ACC112 (cell line): ENCODE data around the gene SCGB1A1.
A peak's percentile ranks its signal among the peaks of the same experiment; 100 is the strongest.
"Not testable (repeated sequence)": the region's sequence is repeated elsewhere in the genome, so short reads cannot be mapped to it uniquely, and the experiment has no call there.

ENCODE experiments used
- H2AFZ ChIP-seq: fragments of 200-600 bp; sonication (generic); one replicate; pipeline ENCODE4 v1.6.0; 2017; ENCODE audit warnings: antibody characterized with exemption, low read length; ENCODE audit not compliant: unreplicated experiment
- H3K27ac ChIP-seq: fragments of 200-600 bp; sonication (generic); 2 replicates; pipeline ENCODE4 v1.5.1; 2014; ENCODE audit warnings: low read depth, mild to moderate bottlenecking, antibody characterized with exemption, low read length, moderate library complexity
- H3K27me3 ChIP-seq: fragments of 200-600 bp; sonication (generic); 2 replicates; pipeline ENCODE4 v1.6.1; 2014; ENCODE audit warnings: mild to moderate bottlenecking, antibody characterized with exemption, low read length, moderate library complexity, mixed read lengths; ENCODE audit not compliant: insufficient read depth
- H3K36me3 ChIP-seq: fragments of 200-600 bp; sonication (generic); 2 replicates; pipeline ENCODE4 v1.6.1; 2016; ENCODE audit warnings: mild to moderate bottlenecking, antibody characterized with exemption, low read length, moderate library complexity, mixed read lengths; ENCODE audit not compliant: insufficient read depth
- H3K4me1 ChIP-seq: fragments of 200-600 bp; sonication (generic); one replicate; pipeline ENCODE4 v1.6.1; 2016; ENCODE audit warnings: low read length, mixed read lengths; ENCODE audit not compliant: insufficient read depth, unreplicated experiment, control insufficient read depth
- H3K4me3 ChIP-seq: fragments of 200-600 bp; sonication (generic); 2 replicates; pipeline ENCODE4 v1.5.1; 2014; ENCODE audit warnings: mild to moderate bottlenecking, low read depth, low read length
- H3K79me2 ChIP-seq: fragments of 200-600 bp; sonication (generic); one replicate; pipeline ENCODE4 v1.6.0; 2016; ENCODE audit warnings: low read length; ENCODE audit not compliant: control insufficient read depth, unreplicated experiment, insufficient read depth

The SCGB1A1 gene

GRCh38 chr11:62418733-62419132, at the start of gene SCGB1A1:
Gene SCGB1A1, plus strand, starts transcription at chr11:62419033. Its CDS starts 63 bp downstream, at chr11:62419096.
- no peak within 1 kb of the TSS for H3K27ac ChIP-seq
- H3K4me1 ChIP-seq: no peaks in the 10 kb centered on the region
- no peak within 1 kb of the TSS for H2AFZ ChIP-seq
- H3K4me3 ChIP-seq: no peak within 1 kb of the TSS
- H3K27me3 ChIP-seq: no peaks in the 10 kb centered on the region
- H3K79me2 ChIP-seq: no peaks in the 10 kb centered on the region
- H3K36me3 ChIP-seq: no peaks in the 10 kb centered on the region

GRCh38 chr11:62370743-62371440, 47.9 kb upstream of the SCGB1A1 start:
- H3K4me1 ChIP-seq: no peaks in the 10 kb centered on the region
- H3K27ac ChIP-seq: no peak overlapping the region
- H3K4me3 ChIP-seq: no peak overlapping the region
- no peak overlapping the region for H2AFZ ChIP-seq
- H3K36me3 ChIP-seq: no peaks in the 10 kb centered on the region
- no peaks in the 10 kb centered on the region for H3K79me2 ChIP-seq
- H3K27me3 ChIP-seq: no peaks in the 10 kb centered on the region

GRCh38 chr11:62372871-62373270, 46.0 kb upstream of the SCGB1A1 start:
- Histone ChIP-seq H3K27me3 (no peaks in the 10 kb centered on the region), H3K27ac (no peak overlapping the region), H2AFZ (no peak overlapping the region), H3K4me1 (no peaks in the 10 kb centered on the region), H3K36me3 (no peaks in the 10 kb centered on the region), H3K79me2 (no peaks in the 10 kb centered on the region), H3K4me3 (no peak overlapping the region)

- Histone ChIP-seq H3K27ac (no peak overlapping the region), H3K27me3 (no peaks in the 10 kb centered on the region), H3K36me3 (no peaks in the 10 kb centered on the region), H2AFZ (no peak overlapping the region), H3K4me1 (no peaks in the 10 kb centered on the region), H3K79me2 (no peaks in the 10 kb centered on the region), H3K4me3 (no peak overlapping the region)
Observed at GRCh38 chr11:62373464-62374119, 45.2 kb upstream of the SCGB1A1 start.

- no peaks in the 10 kb centered on the region for H3K4me1 ChIP-seq
- peaks cover 3% of the 10 kb centered on the region; the same call in 1 of the 2 replicates for H3K27me3 ChIP-seq
- H3K79me2 ChIP-seq: no peaks in the 10 kb centered on the region
- no peak overlapping the region for H3K4me3 ChIP-seq
- H3K27ac ChIP-seq: no peak overlapping the region
- H2AFZ ChIP-seq: no peak overlapping the region
- no peaks in the 10 kb centered on the region for H3K36me3 ChIP-seq
Observed at GRCh38 chr11:62374801-62375200, 44.0 kb upstream of the SCGB1A1 start.

- not testable (repeated sequence) for H3K27ac ChIP-seq, H3K27me3 ChIP-seq, H3K36me3 ChIP-seq, H3K4me3 ChIP-seq, H3K79me2 ChIP-seq, H3K4me1 ChIP-seq, H2AFZ ChIP-seq
Observed at GRCh38 chr11:62378459-62379063, 40.3 kb upstream of the SCGB1A1 start.

- not testable (repeated sequence) for H3K36me3 ChIP-seq, H3K4me3 ChIP-seq, H3K27ac ChIP-seq, H3K4me1 ChIP-seq, H3K27me3 ChIP-seq, H2AFZ ChIP-seq, H3K79me2 ChIP-seq
Observed at GRCh38 chr11:62379586-62379985, 39.2 kb upstream of the SCGB1A1 start.

GRCh38 chr11:62380821-62381245, 38.0 kb upstream of the SCGB1A1 start:
- Histone ChIP-seq H3K4me3 (peak overlapping the region; percentile 45; the same call in 1 of the 2 replicates), H2AFZ (peak overlapping the region; percentile 49)
- H3K4me1 ChIP-seq, H3K27me3 ChIP-seq, H3K36me3 ChIP-seq, H3K79me2 ChIP-seq, H3K27ac ChIP-seq: not testable (repeated sequence)

- H3K36me3 ChIP-seq: no peaks in the 10 kb centered on the region
- no peak overlapping the region for H3K4me3 ChIP-seq
- no peak overlapping the region for H3K27ac ChIP-seq
- H3K79me2 ChIP-seq: no peaks in the 10 kb centered on the region
- peaks cover 3% of the 10 kb centered on the region; the same call in 1 of the 2 replicates for H3K27me3 ChIP-seq
- H3K4me1 ChIP-seq: no peaks in the 10 kb centered on the region
- H2AFZ ChIP-seq: no peak overlapping the region
Observed at GRCh38 chr11:62383822-62384221, 35.0 kb upstream of the SCGB1A1 start.

- not testable (repeated sequence) for H3K79me2 ChIP-seq, H3K4me1 ChIP-seq, H3K27me3 ChIP-seq, H3K36me3 ChIP-seq, H3K4me3 ChIP-seq, H2AFZ ChIP-seq, H3K27ac ChIP-seq
Observed at GRCh38 chr11:62386083-62386482, 32.8 kb upstream of the SCGB1A1 start.

- no peaks in the 10 kb centered on the region for H3K4me1 ChIP-seq
- H3K36me3 ChIP-seq: no peaks in the 10 kb centered on the region
- no peak overlapping the region for H2AFZ ChIP-seq
- no peaks in the 10 kb centered on the region for H3K79me2 ChIP-seq
- H3K27me3 ChIP-seq: no peaks in the 10 kb centered on the region
- no peak overlapping the region for H3K27ac ChIP-seq
- H3K4me3 ChIP-seq: no peak overlapping the region
Observed at GRCh38 chr11:62387381-62387780, 31.5 kb upstream of the SCGB1A1 start.
